ENCODE measurements around the gene OR4D1.

The OR4D1 gene

DNA sequence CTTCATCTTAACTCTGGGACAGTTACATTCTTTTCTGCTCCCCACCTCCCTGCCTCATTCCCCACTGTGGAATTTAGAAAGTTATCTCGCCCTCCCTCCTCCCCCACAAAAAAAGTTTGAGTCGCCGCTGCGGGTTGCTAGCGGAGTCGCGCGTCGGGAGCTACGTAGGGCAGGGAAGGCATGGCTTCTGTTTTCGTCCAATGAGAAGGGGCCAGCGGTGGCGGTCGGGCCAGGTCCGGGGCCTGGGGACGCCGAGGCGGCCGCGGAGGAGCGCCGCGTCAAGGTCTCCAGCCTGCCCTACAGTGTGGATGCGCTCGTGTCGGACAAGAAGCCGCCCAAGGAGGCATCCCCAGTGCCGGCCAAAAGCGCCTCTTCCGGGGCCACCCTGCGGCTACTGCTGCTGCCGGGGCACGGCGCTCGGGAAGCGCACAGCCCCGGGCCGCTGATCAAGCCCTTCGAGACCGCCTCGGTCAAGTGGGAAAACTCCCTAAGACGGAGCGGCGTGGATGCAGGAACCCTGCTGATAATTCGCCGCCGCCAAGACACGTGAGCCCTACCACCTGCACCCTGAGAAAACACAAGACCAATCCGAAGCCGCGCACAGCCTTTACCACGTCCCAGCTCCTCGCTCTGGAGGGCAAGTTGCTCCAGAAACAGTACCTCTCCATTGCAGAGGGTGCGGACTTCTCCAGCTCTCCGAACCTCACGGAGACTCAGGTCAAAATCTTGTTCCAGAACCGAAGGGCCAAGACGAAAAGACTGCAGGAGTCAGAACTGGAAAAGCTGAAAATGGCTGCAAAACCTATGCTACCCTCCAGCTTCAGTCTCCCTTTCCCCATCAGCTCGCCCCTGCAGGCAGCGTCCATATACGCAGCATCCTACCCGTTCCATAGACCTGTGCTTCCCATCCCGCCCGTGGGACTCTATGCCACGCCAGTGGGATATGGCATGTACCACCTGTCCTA, 8.9 kb downstream of the OR4D1 start:
- DNase-seq, result no peak

DNA sequence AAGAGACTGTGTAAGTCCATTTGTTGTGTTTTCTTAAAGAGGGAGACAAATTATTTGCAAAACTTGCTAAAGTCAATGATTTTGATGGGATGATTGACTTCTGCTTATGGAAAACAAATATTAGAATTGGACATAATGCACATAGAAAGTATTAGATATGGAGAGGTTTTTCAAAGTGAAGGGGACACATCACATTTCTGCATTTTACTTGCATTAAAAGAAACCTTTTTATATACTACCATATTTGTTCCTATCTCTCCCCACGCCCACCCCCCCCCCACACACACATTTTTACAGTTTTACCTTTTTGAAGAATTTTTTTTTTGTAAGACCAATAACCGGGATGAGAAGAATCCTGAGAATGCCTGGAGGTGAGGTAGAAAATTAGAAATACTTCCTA, 10.0 kb downstream of the OR4D1 start:
- no peak for DNase-seq

DNA sequence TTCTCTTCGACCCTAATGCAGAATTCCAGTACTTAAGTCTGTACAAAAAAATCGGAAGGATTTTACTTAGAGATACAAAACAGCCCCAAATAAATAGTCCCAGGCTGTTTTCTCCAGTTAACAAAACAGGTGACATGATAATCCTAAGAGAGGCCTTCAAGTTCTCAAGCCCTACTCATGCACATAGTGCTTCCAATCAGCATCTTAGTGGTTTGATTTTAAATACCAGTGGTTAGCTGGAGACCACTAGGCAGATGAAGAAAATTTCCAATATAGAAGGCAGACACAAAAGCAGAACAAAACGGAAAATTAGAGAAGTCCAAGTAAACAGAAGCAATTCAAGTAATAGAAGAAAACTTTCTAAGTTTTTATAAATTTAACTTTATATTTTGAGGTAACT, 13.4 kb downstream of the OR4D1 start:
- no peak for DNase-seq

DNA sequence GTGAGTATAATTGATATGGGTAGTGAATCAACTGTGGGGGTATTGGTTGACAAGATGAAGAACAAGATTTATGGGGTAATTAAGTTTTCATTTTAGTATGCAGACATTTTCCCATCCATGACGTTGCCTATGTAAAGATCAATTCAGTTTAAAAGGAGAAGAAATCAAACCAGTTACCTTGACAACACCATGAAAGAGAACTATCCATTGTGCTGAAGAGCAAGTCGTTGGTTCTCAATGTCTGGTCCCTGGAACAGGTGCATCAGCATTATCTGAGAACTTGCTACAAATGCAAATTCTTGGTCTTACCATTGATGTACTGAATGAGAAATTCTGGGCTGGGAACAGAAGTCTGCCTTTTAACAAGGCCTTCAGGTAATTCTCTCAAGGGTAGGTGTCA, 17.8 kb downstream of the OR4D1 start:
- no peak for DNase-seq

DNA sequence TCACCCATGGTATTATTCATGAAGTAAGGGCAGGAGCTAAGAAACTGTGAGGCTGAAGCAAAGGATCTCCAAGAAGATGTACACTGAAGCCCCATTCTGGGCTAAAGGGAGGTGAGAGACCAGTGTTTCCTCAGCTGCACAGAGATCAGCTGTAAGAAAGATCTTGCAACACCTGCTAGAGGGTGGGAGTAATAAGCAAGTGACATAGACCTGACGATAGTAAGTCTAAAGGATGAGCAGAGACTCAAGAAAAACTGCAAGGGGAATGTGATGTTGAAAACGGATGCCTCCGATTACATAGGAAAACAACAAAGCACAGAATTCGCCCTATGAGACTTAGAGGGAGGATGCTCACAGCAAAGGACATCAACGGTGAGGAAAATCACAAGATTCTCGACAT, 18.5 kb downstream of the OR4D1 start, which contains the start of gene OR4D2:
Gene OR4D2, plus strand, starts transcription at position 301 of the 400 bp plus-strand sequence. CDS start 2,674 bp downstream, outside the sequence.
- no peak for DNase-seq

DNA sequence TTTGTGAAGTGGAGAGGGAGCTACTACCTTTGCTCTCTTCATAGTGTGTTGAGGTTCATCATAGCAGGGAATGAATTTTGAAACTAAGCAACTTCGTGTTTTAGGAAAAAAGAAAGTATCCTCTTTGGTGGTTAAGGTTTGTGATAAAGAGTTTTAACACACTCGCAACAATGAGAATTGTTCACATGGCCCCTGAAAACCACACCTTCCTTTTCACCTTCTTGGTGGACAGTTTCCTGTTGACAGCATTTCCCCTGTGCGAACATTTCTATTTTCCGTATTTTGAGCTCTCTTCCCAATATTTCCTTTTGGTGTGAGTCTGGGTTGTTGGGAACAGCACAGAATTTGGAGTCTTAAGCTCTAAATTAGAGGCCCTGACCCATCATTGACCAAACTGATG, 22.4 kb downstream of the OR4D1 start:
- DNase-seq, result no peak

DNA sequence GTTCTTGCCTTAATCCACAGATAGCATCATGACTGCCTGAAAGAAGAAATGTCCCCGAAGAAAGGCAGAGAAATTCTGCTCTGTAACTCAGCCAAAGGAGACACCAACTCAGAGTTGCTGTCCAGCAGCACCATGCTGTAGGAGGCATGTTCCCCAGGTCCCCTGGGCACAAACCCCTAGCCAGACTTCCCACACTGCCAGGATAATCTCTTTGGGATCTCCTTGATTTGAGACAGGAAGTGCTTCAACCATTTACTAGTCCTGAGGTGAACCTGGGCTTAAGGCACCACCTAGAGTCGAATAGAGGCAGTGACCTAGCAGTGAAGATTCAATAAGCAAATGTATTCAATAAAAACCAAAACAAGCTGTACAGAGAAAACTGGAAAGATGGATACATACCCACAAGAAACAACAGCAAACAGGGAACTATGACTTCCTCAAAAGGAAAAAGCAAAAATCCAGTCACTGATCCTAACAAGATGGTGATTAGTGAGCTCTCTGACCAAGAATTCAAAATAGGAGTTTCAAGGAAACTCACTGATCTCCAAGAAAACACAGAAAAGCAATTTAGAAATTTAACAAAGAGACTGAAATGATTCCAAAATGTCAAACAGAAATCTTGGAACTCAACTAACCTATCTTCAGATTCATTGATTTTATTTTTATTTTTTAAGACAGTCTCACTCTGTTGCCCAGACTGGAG, 24.3 kb downstream of the OR4D1 start:
- DNase-seq, result peak; percentile 11

DNA sequence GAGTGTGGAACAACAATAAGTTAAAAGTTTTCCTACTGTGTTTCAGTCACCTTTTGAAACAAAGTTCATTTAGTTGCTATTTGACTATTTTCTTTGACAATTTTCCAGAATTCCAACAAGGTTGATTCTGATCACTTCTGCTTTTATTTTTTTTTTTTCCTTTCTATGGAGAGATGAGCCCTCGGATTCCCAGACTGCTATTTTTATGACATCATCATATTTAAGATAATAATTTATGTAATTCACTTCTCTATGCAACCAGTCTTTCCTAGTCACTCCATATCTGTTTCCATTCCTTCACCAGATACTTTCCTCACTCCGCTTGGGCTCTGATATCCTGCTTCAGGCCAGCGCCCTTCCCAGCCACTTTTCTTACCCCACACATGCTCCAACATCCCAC, 26.7 kb downstream of the OR4D1 start:
- no peak for DNase-seq

DNA sequence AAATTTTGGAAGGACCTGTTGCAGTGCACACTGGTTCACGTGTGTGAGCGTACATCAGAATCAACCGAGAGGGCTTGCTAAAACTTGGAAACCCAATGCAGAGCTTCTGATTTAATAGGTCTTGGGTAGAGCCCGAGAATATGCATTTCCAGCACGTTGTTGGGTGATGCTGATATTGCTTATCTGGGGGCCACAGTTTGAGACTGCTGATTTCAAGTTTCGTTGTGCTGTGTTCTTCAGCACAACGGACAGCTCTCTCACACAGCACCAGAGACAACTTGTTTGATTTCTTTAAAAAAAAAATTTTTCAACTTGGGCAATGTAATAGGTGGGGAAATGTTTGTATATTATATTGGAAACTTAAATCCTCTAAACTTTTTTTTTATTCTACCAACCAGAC, 28.0 kb downstream of the OR4D1 start:
- no peak for DNase-seq

DNA sequence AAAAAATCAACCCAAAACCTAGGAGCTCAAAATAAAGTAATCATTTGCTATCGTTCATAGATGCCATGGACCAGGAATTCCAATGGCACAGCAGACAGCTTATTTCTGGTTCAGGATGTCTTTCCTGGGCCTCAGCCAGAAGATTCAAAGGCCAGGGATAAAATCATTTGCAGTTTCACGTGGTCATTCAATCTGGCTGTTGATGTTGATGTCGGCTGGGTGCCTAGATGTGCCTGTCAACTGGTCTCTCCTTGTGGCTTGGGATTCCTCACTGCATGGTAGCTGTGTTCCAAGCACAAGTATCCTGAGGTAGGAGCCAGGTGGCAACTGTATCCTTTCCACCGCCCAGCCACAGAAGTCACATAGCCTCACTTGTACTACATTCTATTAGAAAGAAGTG, 33.6 kb downstream of the OR4D1 start:
- no peak for DNase-seq

DNA sequence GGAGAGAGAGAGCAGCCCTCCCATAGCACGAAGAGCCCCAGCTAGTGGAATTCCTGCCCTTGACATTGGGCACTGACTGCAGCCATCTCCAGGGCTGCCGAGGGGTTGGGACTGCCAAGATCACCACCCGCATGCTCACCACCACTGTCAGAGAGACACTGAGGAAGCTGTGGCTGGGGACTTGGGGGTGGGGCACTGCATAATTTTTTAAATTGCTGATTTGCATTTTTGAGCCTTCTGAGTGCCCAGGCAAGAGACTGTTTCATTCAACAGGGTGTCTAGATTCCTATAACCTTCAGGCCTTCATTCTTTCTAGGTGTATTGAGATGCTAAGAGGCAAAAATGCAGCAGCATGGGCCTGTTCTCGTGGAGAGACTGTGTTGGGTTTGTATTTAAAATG, 35.3 kb downstream of the OR4D1 start:
- DNase-seq, result no peak

DNA sequence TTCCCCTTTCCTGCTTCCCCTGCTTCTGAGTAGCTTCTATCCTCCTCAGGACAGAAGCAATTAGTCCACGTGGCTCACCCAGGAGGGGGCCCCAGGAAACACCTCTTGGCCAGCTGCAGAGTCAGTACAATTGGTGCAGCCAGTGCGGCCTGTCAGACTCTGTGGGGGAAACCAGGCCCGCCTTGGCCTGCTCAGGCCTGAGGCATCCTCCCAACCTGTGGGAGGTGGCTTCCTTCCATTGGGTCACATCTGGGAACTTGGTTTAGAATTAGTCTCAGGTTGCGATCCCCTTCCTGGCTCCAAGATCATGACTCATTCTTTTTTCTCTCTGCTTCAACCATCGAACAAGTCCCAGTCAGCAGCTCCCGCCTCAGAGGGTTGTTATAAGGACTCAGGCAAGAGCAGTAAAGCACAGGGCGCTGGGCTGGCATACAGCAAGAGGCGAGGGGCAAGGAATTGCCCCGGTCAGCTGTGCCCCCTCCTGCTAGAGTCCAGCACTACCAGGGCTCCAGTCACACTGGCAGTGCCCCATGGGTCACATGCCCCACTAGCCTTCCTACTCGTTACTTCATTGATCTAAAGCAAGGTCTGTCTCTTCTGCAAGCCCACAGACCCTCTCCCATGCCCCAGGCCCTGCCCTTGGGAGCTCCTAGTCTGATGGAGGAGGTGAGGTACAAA, 36.3 kb downstream of the OR4D1 start:
- DNase-seq, result no peak

DNA sequence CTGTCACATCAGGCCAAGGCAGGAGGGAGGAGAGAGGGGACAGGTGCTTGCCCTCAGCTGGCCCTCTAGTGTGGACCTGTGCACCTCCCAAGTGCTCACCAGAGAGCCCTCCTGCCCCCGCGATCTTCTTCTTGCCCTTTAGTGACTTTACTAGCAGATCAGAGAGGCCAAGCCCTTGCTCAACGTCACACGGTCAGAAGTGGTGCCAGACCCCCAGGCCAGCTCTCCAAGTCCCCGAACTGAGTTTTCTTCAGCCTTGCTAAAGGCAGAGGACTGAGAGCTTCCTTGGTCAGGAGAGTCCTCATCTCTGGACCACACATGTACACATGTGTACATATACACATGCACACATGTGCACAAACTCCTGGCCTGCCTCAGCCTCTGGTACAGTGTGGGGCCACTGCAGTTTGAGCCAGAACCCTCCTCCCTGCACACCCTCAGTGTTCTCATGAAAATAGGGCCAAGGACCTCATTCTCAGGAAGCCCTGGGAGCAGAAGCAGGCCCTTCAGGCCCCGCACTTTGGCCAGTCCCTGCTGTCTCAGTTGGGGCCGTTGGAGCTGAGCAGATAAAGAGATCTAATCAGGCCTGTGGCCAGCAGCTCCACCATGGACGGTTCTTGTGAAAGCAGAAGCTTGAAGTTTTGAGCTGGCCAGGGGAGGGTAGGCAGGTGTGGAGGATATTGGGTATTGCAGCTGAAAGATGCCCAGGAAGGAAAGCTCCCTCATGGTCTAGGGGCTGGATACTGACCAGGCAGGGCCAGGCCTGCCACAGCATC, 37.0 kb downstream of the OR4D1 start:
- DNase-seq, result no peak

DNA sequence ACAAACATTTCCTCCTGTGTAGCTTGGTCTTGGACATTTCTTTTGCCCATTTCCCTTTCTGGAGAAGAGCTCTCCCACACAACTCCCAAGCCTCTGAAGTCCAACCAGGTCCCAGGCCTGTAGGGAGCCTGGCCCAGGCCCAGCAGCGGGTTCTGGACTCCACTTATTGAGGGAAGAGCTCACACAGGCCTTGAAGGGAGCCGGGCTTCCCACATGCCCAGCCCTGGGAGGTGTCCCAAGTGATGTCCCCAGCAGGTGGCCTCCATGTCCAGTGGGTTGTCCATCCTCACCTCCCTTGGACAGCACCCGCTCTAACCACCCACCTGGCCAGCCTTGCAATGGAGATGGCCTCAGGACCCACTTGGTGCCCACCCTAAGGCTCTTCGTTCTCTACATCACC, 38.4 kb downstream of the OR4D1 start:
- no peak for DNase-seq

DNA sequence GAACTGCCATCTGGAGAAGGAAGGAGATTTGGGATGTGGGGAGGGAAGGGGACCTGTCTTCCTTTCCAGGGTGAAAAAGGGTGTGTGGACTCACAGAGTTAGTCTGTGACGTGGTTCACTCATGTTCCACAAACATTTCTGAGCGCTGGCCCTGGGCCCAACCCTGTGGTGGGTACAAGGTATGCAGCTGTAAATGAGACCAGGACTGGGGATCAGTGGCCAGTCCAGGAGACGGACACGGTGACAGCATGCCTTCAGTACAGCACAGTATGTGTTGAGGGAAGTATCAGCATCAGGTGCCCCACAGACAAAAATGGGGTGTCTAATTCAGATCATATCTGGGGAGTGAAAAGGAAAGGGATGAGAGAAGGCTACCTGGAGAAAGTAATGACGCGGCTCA, 38.9 kb downstream of the OR4D1 start:
- no peak for DNase-seq

DNA sequence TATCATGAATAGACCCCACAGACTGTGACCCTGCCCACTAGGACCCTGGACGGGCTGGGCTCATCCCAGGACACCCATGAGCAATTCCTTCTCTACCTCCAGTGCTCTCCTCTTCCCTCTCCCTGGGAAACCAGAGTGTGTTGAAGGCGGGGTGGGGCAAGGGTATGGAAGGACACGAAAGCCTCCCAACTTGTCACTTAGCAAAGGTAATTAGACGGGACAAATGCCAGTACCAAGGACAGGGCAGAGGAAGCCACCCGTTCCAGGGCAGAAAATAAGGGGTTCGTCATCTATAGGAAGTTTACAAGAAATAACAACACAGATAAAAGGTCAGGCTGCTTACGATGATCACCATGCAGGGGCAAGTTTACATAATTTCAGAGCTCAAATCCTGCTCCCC, 39.5 kb downstream of the OR4D1 start:
- DNase-seq, result no peak

DNA sequence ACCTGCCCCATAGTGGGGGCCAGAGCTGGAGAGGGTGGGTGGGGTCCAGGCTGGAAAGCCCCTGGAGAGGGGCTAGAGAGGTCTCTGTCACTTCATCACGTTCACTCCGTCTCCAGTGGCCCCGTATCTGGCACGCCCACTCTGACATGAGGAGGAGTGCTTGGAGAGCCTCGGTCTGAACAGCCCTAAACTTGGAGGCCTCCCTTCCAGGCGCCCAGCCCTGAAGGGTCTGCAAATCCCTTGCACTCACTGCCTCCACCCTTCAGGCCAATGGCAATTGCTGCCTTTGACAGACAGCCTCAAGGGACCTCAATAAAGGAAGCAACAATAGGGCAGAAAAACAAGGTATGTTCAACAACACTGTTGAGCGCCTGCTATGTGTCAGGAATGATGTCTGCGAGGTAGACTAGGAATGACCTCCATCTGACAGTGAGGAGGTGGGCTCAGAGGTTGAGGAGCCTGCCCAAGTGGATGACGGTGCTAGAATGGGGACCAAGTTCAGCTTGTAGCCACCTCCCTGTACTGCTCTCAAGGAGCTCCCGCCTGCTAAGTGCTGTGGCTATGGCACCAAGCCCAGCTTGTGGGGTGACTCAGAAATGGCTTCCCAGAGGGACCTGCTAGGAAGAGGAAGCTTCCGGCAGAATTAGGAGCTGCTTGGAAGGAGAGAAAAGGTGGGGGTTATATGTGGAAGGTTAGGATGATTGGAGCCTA, 41.4 kb downstream of the OR4D1 start:
- peak; percentile 22 for DNase-seq

DNA sequence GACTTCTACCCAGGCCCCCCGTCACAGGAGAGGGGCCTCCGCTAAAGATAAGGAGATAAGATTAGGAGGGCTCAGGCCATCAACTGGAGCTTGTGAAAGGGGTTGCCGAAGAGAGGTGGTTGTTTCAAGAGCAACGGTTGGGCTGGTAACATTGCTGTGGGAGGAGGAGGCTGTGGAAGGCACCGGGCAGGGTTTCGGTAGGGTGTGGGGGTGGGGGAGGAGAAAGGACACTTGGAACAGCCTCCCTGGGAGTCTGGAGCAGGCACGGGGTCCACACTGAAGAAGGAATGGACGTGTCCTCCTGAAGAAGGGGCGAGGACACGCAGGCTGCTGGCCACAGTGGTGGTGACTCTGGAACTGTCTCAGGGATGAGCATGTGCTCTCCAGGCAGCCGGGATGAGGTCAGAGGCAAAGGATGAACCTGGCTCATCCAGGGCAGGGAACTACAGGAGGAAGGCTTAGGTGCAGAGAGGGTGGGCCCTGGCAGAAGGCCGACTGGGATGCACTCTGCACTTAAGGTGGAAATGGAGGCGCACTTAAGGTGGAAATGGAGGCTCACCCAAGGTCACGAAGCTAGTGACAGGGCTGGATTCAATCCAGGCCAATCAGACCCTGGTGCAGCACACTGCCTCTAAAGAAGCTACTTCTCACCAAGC, 43.2 kb downstream of the OR4D1 start:
- DNase-seq, result no peak

DNA sequence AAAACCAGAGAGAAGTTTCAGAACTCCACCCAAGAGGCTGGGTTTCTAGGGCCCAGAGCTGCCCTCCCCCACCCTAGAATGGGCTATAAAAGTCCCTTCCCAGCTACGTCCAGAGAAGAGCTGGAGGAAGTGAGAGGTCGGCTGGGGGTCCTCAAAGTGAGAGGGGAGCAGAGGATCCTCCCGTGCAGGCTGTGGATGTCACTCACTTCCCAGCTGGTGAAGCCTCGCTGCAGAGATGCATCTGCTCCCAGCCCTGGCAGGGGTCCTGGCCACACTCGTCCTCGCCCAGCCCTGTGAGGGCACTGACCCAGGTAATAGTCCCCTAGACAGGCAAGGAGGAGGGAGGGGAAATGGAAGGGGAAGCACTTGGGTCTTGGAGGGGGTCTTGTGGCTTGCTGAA, 44.4 kb downstream of the OR4D1 start, which contains the start of gene EPX:
Gene EPX, plus strand, starts transcription at position 115 of the 400 bp plus-strand sequence. Its CDS starts 121 bp downstream, at position 236.
- DNase-seq, result no peak

DNA sequence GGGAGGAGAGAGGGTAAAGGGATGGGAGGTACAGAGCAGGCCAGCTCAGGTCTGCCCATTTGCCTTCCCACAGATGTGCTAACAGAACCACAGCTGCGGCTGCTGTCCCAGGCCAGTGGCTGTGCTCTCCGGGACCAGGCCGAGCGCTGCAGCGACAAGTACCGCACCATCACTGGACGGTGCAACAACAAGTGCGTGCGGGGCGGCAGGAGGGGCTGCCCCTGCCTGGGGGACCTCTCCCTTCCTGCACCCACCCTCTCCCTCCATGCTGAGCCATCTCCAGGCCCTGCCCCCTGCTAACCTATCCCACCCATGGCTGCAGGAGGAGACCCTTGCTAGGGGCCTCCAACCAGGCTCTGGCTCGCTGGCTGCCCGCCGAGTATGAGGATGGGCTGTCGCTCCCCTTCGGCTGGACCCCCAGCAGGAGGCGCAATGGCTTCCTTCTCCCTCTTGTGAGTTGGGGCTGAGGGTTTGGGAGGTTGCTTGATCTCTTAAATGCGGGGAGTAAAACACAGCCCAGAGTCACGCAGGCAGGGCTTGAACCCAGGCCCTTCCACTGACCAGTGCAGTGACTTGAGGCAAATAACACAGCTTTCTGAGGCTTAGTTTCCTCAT, 45.6 kb downstream of the OR4D1 start:
- no peak for DNase-seq
